GF-D8 (cell line): ENCODE measurements around the gene EXD3.
A peak's percentile ranks its signal among the peaks of the same experiment; 100 is the strongest.
"Not testable (repeated sequence)": the region's sequence is repeated elsewhere in the genome, so short reads cannot be mapped to it uniquely, and the experiment has no call there.

Source experiments
- DNase-seq: peaks from one replicate; lab custom pipeline; 2025; lab: John Stamatoyannopoulos, UW

Gene EXD3

DNA sequence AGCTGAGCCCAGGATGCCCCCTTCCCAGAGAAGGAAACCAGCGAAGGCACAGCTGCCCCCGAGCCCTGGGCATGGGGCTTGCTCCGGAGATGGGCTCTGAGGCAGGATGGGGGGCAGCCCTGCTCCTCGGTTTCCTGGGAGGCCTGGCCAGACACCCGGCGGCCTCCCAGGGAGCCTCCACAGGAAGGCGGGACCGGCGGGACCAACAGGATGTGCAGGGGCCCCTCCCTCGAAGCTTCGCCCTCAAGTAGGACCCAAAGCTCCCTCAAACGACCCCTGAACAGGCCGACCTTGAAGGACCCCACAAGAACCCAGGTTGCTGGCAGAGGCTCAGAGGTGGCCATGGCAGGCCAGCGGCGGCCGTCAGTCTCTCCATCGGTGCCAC, 11.7 kb downstream of the EXD3 start:
- no peak for DNase-seq

DNA sequence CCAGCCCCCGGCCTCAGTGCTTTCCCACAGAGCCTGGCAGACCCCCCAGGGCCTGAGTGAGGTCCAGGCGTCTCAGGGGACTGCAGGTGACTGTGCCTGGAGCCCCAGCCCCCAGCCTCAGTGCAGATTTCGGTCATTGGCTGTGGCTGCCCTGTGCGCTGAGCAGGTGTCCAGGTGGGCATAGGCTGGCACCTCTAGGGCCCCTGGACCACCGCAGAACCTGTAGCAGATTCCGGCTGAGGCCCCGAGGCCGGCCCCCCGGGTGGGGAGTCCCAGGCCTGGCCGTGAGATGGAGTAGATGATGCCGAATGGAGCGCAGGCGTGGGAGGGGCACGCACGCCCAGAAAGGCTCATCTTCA, 12.1 kb downstream of the EXD3 start:
- no peak for DNase-seq

DNA sequence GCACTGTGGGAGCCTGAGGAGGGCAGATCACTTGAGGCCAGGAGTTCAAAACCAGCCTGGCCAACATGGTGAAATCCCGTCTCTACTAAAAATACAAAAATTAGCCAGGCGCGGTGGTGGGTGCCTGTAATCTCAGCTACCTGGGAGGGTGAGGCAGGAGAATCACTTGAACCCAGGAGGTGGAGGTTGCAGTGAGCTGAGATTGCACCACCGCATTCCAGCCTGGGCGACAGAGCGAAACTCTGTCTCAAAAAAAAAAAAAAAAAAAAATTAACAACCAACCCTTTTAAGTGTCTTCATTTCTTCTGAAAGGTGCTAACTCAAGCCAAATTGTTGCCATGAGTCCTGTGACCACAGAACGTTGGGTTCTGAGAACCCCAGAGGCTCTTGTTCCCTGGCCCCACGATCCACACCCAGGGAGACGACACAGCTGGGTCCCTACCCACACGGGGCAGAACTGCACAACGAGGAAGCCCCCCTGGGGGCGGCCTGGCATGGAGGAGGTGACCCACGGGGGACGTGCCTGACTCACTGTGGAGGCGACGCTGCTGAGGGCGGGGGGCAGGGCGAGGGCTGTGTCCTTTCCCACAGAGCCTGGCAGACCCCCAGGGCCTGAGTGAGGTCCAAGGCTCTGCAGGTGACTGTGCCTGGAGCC, 12.6 kb downstream of the EXD3 start:
- DNase-seq = not testable (repeated sequence)

DNA sequence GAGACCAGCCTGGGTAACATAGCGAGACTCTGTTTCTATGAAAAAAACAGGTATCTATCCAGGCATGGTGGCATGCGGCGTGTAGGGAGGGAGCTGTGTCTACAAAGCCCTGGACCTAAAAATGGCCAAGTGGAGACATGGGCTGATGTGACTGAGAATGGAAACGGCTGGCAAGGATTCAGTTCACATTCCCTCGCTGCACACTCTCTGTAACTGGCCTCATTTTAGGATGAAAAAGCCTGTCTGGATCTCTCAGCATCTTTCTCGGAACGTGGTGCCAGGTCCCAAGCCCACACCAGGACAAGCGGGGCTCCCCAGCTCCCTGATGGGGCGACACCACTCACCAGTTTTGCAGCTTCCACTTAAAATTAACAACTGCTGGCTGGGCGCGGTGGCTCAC, 13.4 kb downstream of the EXD3 start:
- DNase-seq = no peak

DNA sequence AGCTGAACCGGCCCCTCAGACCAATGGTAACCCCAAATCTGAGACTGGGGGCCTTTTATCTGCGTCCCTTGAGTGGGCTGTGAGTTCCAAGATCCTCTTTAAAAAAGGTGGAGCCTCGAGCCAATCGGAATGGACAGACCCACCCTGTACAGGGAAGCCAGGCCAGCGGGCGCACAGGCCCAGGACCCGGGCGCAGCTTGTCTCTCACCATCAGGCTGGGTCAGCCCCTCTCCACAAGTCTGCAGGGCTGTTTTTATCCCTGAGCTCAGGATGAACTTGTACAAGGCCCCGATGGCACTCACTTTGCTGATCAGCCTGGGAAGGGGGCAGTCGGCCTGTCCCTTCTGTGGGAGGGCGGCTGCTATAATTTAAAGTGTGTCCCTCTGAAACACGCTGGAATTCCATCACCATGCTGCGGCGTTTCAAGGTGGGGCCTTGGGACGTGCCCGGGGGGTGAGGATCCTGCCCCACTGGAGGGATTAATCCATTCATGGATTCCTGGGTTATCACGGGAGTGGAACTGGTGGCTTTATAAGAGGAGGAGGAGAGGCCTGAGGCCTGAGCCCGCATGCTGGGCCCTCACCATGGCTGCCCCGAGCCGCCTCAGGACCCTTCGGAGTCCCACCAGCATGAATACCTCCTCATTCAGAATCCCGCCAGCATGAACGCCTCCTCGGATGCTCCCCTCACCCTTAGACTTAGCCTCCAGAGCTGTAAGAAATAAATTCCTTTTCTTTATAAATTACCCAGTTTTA, 14.1 kb downstream of the EXD3 start:
- no peak for DNase-seq

DNA sequence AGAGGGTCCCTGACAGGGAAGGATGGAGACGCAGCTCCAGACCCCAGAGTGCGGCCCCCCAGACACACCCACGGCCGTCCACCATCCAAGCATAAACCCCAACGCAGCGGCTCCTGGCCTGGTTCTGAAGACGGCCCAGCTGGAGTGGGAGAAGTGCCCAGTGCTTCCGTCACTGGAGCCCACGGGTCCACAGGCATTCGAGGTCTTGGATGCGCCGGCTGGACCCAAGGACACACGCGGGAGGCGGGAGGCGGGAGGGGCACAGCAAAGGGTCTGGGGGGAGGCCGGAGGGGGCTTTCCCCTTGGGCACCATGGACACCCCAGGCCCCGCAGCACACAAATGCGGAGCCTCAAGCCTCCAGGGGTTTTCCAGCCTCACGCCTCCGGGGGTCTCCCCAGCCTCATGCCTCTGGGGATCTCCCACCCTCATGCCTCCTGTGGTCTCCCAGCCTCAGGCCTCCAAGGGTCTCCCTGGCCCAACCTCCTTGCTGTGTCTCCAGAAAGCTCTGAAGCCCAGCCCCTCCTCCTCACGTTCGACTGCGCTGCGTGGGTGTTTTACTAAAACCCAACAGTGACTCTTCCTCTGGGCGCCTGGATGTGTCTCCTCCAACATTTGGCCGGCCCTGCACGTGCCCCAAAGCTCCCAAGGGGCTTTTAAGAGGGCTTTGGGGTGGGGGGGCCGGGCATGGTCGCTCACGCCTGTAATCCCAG, 15.2 kb downstream of the EXD3 start:
- no peak for DNase-seq

DNA sequence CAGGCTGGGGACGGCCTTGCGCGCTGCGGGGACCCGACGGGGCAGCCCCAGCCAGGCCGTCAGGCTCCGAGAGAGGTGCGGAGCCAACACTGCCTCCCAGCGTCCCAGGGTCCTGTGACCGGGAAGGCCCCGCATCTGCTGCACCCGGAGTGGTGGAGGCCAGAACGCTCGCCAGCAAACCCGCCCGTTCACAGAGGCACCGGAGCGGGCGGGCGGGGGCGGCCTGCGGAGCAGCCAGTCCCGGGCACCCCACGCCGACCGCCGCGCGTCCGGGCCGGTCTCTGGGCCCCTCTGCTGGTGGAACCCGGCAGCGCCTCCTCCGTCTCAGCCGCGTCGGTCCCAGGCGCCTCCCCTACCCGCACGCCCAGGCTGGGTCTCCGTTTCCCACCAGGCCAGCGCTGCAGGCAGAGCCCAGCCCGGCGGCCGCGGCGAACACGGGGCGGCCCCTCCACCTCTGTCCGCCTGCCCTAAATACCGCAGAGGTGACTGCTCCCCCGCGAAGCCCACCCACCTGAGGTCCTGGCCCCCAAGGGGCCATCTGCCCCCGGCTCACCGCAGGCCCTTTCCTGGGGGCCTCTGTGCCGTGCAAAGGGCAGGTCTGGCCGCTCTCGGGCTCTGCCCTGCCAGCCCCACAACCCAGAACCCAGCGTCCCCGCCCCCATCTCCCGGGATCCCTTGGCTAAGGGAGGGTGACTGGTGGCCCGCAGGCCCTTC, 15.9 kb downstream of the EXD3 start:
- no peak for DNase-seq

DNA sequence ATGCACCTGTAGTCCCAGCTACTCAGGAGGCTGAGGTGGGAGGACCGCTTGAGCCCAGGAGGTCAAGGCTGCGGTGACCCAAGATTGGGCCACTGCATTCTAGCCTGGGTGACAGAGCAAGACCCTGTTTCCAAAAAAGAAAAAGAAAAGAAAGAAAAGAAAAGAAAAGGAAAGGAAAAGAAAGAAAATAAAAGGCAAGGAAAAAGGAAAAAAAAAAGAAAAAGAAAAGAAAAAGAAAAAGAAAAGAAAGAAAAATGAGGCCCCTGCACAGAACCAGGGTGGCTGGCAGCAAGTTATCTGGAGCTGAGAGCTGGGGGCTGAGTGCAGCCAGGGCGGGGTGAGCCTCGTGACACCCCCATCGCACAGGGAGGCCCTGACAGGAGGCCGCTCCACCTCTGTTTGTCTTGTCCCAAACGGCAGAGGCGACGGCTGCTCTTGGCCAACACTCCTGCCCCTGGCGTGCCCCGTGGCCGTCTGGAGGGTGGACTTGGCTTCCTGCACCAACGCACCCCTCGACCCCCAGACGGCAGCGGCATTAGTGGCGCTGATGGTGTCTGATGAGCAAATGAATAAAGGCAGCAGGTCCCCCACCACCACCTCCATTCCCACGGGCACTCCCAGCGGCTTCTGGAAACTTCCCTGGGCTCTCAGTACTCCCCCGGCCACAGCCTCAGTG, 16.7 kb downstream of the EXD3 start:
- DNase-seq = no peak

DNA sequence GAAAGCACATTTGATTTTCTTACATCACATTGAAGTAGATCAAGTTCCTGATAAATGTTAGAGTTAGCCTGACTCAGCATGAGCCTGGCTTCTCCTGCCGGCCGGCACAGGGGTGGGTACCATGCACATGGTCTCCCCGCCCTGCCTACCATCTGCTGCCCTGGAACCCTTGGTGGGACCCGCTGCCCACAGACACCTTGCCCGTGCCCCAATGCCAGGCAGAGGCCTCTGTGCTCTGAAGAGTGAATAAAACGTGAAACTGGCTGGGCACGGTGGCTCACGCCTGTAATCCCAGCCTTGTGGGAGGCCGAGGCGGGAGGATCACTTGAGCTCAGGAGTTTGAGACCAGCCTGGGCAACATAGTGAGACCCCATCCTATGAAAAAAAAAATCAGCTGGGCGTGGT, 17.3 kb downstream of the EXD3 start:
- peak; percentile 28 for DNase-seq

DNA sequence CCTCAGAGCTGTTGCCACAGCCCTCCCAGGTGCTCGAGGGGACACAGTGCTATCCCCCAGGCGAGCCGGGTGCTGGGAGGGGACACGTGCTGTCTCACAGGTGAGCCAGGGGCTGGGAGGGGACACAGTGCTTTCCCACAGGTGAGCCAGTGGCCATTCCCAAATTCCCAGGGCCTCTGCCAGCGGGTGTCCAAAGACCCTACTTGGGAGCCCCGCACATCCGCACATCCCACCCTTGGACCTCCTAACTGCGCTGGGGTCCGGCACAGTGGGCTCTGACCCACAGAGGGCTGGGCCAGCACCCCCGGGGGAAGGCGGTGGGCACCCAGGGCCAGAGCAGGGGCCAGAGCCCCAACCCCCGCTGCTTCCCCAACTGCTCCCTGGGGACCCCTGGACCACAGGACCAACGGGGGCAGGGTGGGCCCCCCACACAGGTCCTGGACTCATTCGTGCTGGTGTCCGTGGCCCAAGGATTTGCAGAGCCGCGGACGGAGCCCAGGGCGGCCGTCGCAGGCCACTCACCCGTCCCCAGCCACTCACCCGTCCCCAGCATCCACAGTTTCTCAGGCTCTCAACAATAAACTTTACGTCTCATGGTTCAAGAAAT, 17.9 kb downstream of the EXD3 start:
- no peak for DNase-seq

DNA sequence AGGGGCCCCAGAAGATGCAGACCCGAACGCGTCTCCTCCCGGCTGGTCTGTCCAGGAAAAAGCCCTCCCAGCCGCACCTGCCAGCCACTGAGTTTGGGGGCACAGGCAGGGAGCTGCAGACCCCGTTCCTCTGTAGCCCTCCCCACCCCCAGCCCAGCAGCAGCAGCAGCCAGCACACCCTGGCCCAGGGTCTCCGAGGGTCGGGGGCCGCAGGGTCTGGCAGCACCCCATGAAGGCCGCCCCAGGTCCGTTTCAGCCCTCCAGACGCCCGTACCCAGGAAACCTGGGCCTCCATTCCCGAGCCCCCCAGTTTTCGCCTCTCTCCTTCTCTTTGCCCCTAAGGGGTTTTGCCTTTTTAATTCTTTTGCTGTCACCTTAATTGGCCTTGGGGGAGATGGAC, 19.7 kb downstream of the EXD3 start:
- DNase-seq = no peak

DNA sequence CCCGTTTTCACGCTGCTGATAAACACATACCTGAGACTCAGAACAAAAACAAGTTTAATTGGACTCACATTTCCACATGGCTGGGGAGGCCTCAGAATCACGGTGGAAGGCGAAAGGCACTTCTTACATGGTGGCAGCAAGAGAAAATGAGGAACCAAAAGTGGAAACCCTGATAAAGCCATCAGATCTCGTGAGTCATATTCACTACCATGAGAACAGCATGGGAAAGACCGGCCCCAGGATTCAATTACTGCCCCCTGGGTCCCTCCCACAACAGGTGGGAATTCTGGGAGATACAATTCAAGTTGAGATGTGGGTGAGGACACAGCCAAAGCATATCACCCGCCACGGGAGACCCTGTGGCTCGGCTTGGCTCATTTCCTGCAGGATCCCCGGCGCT, 20.2 kb downstream of the EXD3 start:
- DNase-seq = no peak

DNA sequence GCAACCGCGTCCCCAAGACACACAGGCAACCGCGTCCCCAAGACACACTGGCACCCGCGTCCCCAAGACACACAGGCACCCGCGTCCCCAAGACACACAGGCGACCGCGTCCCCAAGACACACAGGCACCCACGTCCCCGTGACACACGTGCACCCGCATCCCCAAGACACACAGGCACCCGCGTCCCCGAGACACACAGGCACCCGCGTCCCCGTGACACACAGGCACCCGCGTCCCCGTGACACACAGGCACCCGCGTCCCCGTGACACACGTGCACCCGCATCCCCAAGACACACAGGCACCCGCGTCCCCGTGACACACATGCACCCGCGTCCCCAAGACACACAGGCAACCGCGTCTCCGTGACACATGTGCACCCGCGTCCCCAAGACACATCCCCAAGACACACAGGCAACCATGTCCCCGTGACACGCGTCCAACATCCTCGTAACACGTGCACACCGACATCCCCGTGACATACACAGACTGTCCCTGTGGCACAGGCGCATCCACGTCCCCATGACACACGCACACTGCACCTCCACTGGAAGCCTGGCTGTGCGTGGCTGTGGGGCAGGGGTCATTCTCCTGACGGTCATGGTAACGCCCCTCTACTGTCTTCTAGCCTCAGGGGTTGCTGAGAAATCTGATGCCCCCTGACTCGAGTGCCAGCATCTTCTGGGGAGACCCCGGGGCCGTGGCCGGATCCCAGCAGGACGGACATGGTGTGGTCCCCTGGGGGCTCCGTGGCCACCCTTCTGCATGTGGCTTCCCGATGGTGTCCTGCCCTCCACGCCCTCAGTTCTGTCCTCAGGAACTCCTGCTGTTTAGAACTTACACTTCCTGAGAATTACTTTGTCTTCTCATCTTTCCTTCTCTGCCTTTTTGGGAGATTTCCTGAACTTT, 24.1 kb downstream of the EXD3 start:
- no peak for DNase-seq

DNA sequence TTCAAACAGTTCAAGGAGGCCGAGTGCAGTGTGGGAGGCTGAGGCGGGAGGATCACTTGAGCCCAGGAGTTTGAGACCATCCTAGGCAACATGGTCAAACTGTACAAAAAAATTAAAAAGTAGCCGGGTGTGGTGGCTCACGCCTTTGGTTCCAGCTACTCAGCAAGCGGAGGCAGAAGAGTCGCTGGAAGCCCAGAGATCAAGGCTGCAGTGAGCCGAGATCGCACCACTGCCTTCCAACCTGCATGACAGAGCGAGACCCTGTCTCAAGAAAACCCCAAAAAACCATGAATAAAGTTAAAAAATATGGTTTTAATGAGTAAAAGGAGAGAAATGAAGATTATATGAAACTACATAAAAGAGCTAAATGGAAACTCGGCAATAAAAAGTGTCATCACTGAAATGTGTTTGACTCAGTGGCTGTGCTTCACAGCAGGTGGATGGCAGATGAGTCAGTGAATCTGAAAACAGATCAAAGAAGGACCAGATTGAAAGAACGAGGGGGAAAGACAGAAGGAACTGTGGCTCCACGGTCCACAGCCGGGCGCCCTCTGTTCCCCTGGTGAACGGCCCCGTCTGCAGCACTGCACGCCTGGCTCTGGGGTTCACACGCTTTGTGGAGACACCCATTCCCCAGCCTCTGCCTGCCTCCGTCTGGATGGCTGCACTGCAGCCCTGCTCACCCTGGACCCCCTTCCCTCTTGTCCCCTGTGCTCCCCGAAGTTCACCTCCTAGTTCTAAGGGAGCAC, 25.1 kb downstream of the EXD3 start:
- no peak for DNase-seq

DNA sequence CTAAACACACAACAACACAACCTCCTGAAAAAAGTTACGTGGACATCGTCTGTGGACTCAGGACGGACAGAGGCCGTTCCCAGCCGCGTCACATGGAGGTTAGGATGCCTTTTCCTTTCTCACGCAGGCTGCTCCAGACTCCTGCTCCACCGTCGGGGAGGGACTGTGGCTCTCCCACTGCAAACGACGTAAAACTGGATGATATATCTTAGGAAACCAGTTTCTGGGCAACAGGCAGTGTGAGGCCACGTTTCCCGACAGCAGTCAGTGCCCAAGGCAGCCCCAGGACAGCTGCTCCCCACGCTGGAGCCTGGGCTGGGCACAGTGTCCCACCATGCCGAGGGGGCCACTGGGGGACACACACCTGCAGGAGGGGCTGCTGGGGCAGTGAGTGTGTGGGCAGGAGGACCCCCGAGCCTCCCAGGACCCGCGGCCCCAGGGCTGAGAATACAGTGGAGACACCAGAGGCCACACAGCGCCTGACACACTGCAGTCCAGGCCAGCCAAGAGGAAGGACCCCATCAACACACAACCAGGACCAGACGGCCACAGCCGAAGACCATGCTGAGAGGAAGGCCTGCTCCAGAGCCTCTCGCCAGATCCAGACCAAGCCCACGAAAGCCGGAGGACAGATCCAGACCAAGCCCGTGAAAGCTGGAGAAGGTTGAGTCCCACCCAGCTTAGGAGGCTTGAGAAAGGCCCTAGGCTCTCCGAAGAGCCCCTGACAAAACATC, 26.2 kb downstream of the EXD3 start:
- DNase-seq = no peak

DNA sequence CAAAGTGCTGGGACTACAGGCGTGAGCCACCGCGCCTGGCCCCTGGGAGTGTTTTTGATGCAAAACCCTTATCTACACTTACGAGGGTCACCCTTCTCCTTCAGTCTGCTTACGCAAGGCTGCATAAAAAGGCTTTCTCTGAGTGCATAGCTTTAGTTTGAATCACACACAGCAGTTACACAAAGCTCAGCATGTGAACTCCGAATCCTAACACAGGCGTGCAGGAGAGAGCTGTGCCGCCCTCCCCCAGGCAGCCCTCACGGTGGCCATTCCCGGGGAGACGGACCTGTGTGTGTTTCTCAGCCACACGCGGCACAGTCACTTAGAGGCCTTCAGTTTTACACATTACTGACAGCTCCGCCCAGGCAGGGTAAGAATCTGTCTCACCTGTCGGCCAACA, 26.7 kb downstream of the EXD3 start:
- DNase-seq = no peak

DNA sequence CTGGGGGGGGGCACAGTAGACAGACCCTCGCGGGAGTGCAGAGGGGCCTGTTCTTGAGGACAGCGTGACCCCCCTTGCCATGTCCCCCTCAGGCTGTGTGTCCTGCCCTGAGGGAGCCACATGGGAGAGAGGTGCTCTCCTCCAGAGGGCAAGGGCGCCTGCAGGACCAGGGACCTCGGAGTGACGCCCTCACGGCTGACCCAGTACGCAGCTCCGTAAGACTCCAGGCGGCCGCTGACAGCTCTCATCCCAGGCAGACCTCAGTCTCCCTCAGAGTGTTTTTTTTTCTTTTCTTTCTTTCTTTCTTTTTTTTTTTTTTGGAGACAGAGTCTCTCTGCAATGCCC, 27.3 kb downstream of the EXD3 start:
- DNase-seq = no peak

DNA sequence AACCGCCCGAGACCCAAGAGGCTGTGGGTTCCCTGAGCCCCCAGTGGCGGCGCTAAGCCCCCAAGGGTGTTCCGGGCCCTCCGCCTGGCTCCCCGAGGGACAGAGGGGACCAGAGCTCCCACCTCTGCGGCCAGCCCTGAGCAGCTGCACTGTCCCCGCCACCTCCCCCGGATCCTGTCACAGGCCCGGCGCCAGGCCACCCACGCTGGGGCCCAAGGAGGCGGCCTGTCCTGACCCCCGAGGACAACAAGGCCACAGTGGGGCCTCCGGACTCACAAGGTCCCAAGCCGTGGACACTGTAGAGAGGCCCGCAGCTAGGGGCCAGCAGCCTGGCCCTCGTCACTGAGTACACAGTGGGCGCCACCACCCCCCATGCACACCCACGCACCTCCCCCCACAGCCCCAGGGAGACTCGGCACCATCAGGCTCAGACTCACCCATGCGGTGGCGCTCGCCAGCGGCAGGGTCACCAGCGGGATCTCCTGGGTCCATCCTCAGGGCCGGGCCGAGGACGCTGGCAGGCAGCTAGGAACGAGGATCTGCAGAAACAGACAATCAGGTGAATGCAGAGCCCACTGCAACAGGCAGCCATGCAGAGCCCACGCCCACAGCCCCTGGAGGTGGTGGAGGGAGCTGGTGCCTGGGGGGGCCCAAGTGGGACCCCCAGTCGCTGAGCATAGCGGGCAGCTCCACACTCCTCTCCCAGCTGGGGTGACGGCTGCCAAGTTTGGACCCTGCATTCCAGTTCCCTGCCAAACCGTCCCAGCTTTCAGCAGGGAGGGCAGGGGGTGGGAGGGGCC, 27.9 kb downstream of the EXD3 start:
- no peak for DNase-seq
